GM10248 (cell line): ENCODE data around the gene TBC1D5.

ENCODE experiments used
- CTCF ChIA-PET: fragments of 300-600 bp; sonication (Branson Sonifier 250); formaldehyde crosslinking; extraction: SDS; loops from one replicate; lab custom pipeline; 2021; ENCODE audit warnings: antibody characterized with exemption; lab: Yijun Ruan, JAX
- POLR2A ChIA-PET: fragments of 350-650 bp; sonication (Branson Sonifier 250); formaldehyde crosslinking; extraction: SDS; loops from one replicate; lab custom pipeline; 2020; ENCODE audit warnings: antibody characterized with exemption; lab: Yijun Ruan, JAX
- DNase-seq: peaks from one replicate; pipeline ENCODE4 v3.0.0; 2012; ENCODE audit errors: extremely low spot score
- TF ChIP-seq, protein P1 (sequence below): IDR thresholded peaks from 2 replicates; pipeline ENCODE4 v1.5.1; 2012; ENCODE audit warnings: mild to moderate bottlenecking, low read depth; ENCODE audit errors: extremely low read depth, missing control alignments, control extremely low read depth

The TBC1D5 gene

DNA sequence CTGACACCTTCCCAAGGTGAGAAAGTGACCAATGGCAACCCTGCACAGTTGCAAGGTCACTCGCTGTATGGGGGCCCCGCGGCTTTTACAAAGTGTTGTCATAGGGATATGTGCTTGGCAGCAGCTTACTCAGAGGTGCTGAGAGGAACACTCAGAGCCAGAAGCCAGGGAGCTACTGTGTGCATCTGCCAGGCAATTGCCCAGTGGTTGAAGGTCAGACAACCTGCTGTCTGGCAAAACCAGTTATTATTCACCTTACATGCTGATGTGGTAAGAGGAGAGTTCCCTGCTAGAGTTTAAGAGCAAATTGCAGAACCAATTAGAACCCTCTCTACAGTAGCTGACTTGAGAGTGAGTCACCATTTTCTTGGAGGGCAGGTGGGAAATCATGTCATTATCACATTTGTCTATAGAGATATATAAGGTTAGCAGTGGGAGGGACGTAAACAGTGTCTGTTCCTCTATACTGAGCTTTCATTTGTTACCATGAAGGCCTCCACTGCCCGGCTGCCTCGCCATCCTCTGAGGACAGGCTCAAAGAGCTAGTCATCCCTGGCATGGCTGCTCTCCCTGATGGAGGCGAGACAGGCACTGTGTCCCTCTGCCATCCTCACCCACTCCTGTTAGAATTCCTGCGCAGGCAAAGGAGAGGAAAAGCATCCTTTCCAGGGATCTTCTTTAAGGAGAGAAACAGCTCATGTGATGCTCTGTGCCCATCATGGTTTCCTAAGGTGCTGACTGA is 583.3 kb downstream of the TBC1D5 start:
- POLR2A ChIA-PET, result no interaction called here
- CTCF ChIA-PET, result interaction anchor here (1.2 to 3.7 kb wide), 4 partner anchors 9 to 275 kb away, joined by 3 to 13 read pairs (median 3); no protein-coding TSS in a partner anchor
- no peak for DNase-seq
- TF ChIP-seq, protein P1, sequence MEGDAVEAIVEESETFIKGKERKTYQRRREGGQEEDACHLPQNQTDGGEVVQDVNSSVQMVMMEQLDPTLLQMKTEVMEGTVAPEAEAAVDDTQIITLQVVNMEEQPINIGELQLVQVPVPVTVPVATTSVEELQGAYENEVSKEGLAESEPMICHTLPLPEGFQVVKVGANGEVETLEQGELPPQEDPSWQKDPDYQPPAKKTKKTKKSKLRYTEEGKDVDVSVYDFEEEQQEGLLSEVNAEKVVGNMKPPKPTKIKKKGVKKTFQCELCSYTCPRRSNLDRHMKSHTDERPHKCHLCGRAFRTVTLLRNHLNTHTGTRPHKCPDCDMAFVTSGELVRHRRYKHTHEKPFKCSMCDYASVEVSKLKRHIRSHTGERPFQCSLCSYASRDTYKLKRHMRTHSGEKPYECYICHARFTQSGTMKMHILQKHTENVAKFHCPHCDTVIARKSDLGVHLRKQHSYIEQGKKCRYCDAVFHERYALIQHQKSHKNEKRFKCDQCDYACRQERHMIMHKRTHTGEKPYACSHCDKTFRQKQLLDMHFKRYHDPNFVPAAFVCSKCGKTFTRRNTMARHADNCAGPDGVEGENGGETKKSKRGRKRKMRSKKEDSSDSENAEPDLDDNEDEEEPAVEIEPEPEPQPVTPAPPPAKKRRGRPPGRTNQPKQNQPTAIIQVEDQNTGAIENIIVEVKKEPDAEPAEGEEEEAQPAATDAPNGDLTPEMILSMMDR, result no peak

DNA sequence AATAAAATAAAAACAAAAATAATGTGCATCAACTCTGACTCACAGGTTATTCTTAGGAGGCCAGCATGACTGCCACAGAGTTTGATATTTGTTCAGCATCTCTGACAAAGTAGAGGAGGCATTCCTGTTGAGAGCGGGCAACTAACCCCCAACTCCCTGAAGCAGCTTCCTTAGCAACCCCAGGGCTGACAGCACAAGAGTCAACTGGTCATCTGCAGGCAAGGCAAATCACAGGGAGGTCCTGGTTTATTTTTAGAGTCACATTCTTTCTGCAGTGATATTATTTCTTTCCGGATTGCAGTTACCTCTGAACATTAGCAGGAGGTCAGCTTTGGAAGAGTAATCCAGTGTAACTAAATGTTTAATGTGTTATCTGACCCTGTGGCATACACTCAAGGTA is 584.7 kb downstream of the TBC1D5 start:
- TF ChIP-seq, protein P1, result no peak
- ChIA-PET CTCF (interaction anchor here (1.2 to 3.7 kb wide), 2 partner anchors 10 to 18 kb away, joined by 3 to 13 read pairs; no protein-coding TSS in a partner anchor), POLR2A (no interaction called here)
- DNase-seq, result no peak

DNA sequence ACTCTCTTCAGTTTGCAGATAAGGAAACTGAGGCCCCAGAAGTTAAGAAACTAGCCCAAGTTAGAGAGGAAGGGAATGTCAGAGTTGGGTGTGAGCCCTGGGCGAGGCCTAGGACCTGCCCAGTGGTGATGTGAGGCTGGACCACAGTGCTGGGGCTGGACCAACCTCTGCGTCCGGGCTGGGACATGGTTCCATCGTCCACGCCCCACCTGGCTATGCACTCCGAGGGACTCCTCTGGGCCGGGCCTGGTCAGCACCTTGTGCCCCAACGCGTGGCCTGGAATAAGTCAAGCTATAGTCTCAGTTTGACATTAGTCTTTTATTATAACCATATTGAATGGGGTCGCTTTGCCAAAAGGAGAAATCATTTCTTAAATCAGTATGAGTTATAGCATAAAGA is 585.6 kb downstream of the TBC1D5 start:
- TF ChIP-seq, protein P1, result no peak
- no peak for DNase-seq
- POLR2A ChIA-PET, result no interaction called here
- CTCF ChIA-PET, result interaction anchor here (1.1 to 3.7 kb wide), 2 partner anchors 11 to 12 kb away, joined by 3 to 13 read pairs; no protein-coding TSS in a partner anchor

DNA sequence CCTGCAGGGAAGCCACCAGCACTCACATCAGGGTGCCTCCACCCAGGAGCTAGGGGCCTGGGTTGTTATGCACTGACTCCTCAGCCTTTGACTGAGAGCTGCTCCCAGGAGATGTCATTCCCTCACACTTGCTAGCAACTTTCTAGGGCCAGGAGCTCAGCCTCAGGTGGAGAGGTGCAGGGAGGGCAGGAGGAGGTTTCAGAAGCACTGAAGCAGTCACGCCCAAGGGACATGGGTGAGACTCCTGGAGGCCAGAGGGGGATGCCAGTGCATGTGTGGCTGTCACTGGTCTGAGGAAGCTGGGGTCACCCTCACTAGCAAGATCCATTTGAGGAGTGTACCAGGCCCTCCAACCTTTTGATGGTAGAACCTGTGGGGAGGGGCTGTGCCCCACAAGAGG is 586.5 kb downstream of the TBC1D5 start:
- no peak for DNase-seq
- ChIA-PET POLR2A (no interaction called here), CTCF (interaction anchor here (1.0 to 1.4 kb wide), 5 partner anchors 11 to 72 kb away, joined by 3 read pairs; no protein-coding TSS in a partner anchor)
- TF ChIP-seq, protein P1, result no peak

DNA sequence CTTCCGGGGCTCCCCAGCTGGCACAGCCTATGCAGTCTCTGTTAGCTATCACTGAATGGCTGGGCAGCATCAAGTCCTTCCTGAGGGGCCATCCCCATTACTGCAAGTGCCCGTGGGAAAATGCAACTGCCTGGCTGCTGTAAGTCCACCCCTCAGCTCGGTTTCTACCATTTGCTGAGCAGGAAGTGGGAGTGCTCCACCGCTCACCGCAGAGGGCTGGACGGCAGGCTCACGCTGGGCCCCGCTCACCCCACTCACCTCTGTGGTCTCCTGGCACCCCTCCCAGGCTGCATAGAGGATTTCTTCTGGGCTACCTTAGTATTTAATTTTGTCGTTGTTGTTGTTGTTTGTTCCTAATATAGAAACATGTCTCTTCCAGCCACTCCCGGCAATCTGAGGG is 587.5 kb downstream of the TBC1D5 start:
- CTCF ChIA-PET, result interaction anchor here (1.4 kb wide), 2 partner anchors 16 to 53 kb away, joined by 3 read pairs; no protein-coding TSS in a partner anchor
- TF ChIP-seq, protein P1, result no peak
- POLR2A ChIA-PET, result no interaction called here
- no peak for DNase-seq

DNA sequence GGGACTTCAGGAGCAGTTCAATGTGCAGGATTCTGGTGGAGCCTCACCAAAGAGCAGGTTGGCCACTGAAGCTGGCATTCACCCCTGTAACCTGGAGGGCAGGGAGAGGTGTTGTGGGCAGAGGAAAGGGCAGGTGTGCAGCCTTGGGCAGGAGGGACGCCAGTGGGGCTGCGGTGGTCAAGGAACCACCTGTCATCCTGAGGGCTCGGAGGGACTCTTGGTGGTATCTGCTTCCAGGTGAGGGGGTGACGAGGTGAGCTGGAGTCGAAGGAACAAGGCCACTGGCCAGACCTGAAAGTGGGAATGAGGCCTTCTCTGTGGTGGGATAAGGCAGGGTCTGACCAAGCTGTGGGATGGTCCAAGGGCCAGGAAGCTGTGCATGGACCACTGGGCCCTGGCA is 588.2 kb downstream of the TBC1D5 start:
- no peak for DNase-seq
- ChIA-PET POLR2A (no interaction called here), CTCF (interaction anchor here (1.7 kb wide), 1 partner anchor 270 kb away, joined by 3 read pairs; no protein-coding TSS in a partner anchor)
- TF ChIP-seq, protein P1, result no peak
